ENCODE measurements around the gene MCAM.

The MCAM gene

GRCh38 chr11:119306373-119306890, 10.5 kb downstream of the MCAM start:
- DNase-seq (ENCODE audit: low spot score) = peak; percentile 59

GRCh38 chr11:119305556-119306372, 11.2 kb downstream of the MCAM start:
- DNase-seq (ENCODE audit: low spot score) = no peak

GRCh38 chr11:119303227-119303718, 13.7 kb downstream of the MCAM start:
- no peak for DNase-seq (ENCODE audit: low spot score)

GRCh38 chr11:119300198-119300964, 16.5 kb downstream of the MCAM start:
- DNase-seq (ENCODE audit: low spot score) = no peak

GRCh38 chr11:119299416-119299815, 17.5 kb downstream of the MCAM start:
- no peak for DNase-seq (ENCODE audit: low spot score)

- no peak for DNase-seq (ENCODE audit: low spot score)
These were observed 18.2 kb downstream of the MCAM start for GRCh38 chr11:119298726-119299125.

- no peak for DNase-seq (ENCODE audit: low spot score)
These were observed 19.0 kb downstream of the MCAM start for GRCh38 chr11:119297938-119298337.

- no peak for DNase-seq (ENCODE audit: low spot score)
These were observed 21.8 kb downstream of the MCAM start for GRCh38 chr11:119295178-119295577.

- DNase-seq (ENCODE audit: low spot score) = no peak
These were observed 23.5 kb downstream of the MCAM start for GRCh38 chr11:119293461-119293860.

- DNase-seq (ENCODE audit: low spot score) = no peak
These were observed 25.9 kb downstream of the MCAM start for GRCh38 chr11:119290894-119291497.

GRCh38 chr11:119288219-119288618, 28.7 kb downstream of the MCAM start:
- DNase-seq (ENCODE audit: low spot score) = no peak

- DNase-seq (ENCODE audit: low spot score) = no peak
These were observed 31.5 kb downstream of the MCAM start for GRCh38 chr11:119285431-119285830.

GRCh38 chr11:119284344-119285157, 32.4 kb downstream of the MCAM start:
- peak; percentile 37 for DNase-seq (ENCODE audit: low spot score)

- no peak for DNase-seq (ENCODE audit: low spot score)
These were observed 34.4 kb downstream of the MCAM start for GRCh38 chr11:119282495-119282894.

GRCh38 chr11:119277660-119278059, 39.3 kb downstream of the MCAM start:
- no peak for DNase-seq (ENCODE audit: low spot score)

GRCh38 chr11:119273721-119274120, 43.2 kb downstream of the MCAM start:
- no peak for DNase-seq (ENCODE audit: low spot score)

GRCh38 chr11:119267645-119268044, 49.3 kb downstream of the MCAM start:
- no peak for DNase-seq (ENCODE audit: low spot score)

- DNase-seq (ENCODE audit: low spot score) = no peak
These were observed 50.2 kb downstream of the MCAM start for GRCh38 chr11:119266517-119267255.

- no peak for DNase-seq (ENCODE audit: low spot score)
These were observed 50.9 kb downstream of the MCAM start for GRCh38 chr11:119266063-119266462.

GRCh38 chr11:119263352-119263940, 53.5 kb downstream of the MCAM start:
- peak; percentile 12 for DNase-seq (ENCODE audit: low spot score)
